Neural progenitor cell (in vitro differentiated cells): Measurements from ENCODE around the gene MRC2.

ENCODE experiments used
- EZH2phosphoT487 ChIP-seq: fragments of 200-600 bp; sonication (generic); IDR thresholded peaks from 2 replicates; pipeline ENCODE4 v1.6.1; 2017; ENCODE audit warnings: antibody characterized with exemption
- TF ChIP-seq, protein P1 (sequence below): fragments of 200-600 bp; sonication (generic); IDR thresholded peaks from 2 replicates; pipeline ENCODE4 v1.5.1; 2017; ENCODE audit warnings: antibody characterized with exemption, mild to moderate bottlenecking

DNA sequence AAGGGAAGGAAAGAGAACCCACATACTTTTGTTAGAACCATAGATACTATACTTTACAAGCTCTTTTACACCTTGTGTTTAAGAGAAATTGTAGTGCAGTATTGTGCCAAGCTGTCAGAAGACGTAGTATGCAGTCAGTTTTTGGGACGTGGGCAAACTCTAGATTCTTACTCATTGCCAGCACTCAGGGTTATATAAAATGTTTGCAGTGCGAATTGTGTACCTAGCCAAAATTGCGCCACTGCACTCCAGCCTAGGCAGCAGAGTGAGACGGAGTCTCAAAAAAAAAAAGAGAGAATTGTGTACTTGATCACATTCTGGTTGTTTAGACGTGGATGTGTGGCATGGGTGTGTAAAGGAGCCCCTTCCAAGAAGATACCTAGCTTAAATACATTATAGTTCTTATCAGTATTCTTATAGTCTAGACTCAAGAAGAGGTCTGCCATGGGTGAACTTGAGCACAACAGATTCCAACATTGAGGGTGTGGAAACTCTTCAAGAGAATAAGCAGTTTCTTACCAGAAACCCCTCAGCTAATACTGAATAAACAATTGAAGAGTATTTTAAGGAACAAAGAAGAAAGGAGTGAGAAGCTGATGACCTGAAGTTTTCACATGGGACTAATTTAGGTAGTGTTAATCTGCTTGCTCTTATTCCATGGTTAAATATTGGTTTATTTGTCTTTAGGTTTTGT, 27.4 kb upstream of the MRC2 start:
- TF ChIP-seq, protein P1, sequence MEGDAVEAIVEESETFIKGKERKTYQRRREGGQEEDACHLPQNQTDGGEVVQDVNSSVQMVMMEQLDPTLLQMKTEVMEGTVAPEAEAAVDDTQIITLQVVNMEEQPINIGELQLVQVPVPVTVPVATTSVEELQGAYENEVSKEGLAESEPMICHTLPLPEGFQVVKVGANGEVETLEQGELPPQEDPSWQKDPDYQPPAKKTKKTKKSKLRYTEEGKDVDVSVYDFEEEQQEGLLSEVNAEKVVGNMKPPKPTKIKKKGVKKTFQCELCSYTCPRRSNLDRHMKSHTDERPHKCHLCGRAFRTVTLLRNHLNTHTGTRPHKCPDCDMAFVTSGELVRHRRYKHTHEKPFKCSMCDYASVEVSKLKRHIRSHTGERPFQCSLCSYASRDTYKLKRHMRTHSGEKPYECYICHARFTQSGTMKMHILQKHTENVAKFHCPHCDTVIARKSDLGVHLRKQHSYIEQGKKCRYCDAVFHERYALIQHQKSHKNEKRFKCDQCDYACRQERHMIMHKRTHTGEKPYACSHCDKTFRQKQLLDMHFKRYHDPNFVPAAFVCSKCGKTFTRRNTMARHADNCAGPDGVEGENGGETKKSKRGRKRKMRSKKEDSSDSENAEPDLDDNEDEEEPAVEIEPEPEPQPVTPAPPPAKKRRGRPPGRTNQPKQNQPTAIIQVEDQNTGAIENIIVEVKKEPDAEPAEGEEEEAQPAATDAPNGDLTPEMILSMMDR = no peak
- TF ChIP-seq EZH2phosphoT487 = no peak
